Measurements from ENCODE around the gene RPS6KA5.
A peak's percentile ranks its signal among the peaks of the same experiment; 100 is the strongest.
"Not testable (repeated sequence)": the region's sequence is repeated elsewhere in the genome, so short reads cannot be mapped to it uniquely, and the experiment has no call there.

Gene RPS6KA5

GRCh38 chr14:91067186-91067585, 6.7 kb upstream of the RPS6KA5 start:
- no peak for DNase-seq (ENCODE audit: low read depth in 4 of 4, low spot score in 1 of 4)

- no peak for DNase-seq (ENCODE audit: low read depth in 4 of 4, low spot score in 1 of 4)
Measured at GRCh38 chr14:91065266-91065665, 4.8 kb upstream of the RPS6KA5 start.

- DNase-seq (ENCODE audit: low read depth in 4 of 4, low spot score in 1 of 4): no peak
Measured at GRCh38 chr14:91063119-91063518, 2.7 kb upstream of the RPS6KA5 start.

GRCh38 chr14:91062600-91062999, 2.2 kb upstream of the RPS6KA5 start:
- no peak for DNase-seq (ENCODE audit: low read depth in 4 of 4, low spot score in 1 of 4)

GRCh38 chr14:91061056-91061887, 831 bp upstream of the RPS6KA5 start:
- DNase-seq (ENCODE audit: low read depth in 4 of 4, low spot score in 1 of 4): no peak

- peak; percentile 9 to 38 (median 29) for DNase-seq (ENCODE audit: low read depth in 4 of 4, low spot score in 1 of 4)
Measured at GRCh38 chr14:91059576-91060350, 678 bp downstream of the RPS6KA5 start.

GRCh38 chr14:91058042-91058581, 2.3 kb downstream of the RPS6KA5 start:
- no peak for DNase-seq (ENCODE audit: low read depth in 4 of 4, low spot score in 1 of 4)

GRCh38 chr14:91056361-91056760, 4.1 kb downstream of the RPS6KA5 start:
- DNase-seq (ENCODE audit: low read depth in 4 of 4, low spot score in 1 of 4): no peak

- no peak for DNase-seq (ENCODE audit: low read depth in 4 of 4, low spot score in 1 of 4)
Measured at GRCh38 chr14:91055016-91055415, 5.4 kb downstream of the RPS6KA5 start.

GRCh38 chr14:91048676-91049075, 11.8 kb downstream of the RPS6KA5 start:
- DNase-seq (ENCODE audit: low read depth in 4 of 4, low spot score in 1 of 4): no peak

GRCh38 chr14:91048265-91048664, 12.2 kb downstream of the RPS6KA5 start:
- DNase-seq (ENCODE audit: low read depth in 4 of 4, low spot score in 1 of 4): no peak

- no peak for DNase-seq (ENCODE audit: low read depth in 4 of 4, low spot score in 1 of 4)
Measured at GRCh38 chr14:91047174-91047753, 13.2 kb downstream of the RPS6KA5 start.

GRCh38 chr14:91046488-91047072, 13.9 kb downstream of the RPS6KA5 start:
- DNase-seq (ENCODE audit: low read depth in 4 of 4, low spot score in 1 of 4): no peak

GRCh38 chr14:91041450-91041849, 19.0 kb downstream of the RPS6KA5 start:
- DNase-seq (ENCODE audit: low read depth in 4 of 4, low spot score in 1 of 4): no peak

GRCh38 chr14:91040545-91040944, 19.9 kb downstream of the RPS6KA5 start:
- DNase-seq (ENCODE audit: low read depth in 4 of 4, low spot score in 1 of 4): no peak

- DNase-seq (ENCODE audit: low read depth in 4 of 4, low spot score in 1 of 4): no peak
Measured at GRCh38 chr14:91038439-91038838, 22.0 kb downstream of the RPS6KA5 start.

GRCh38 chr14:91036741-91037469, 23.5 kb downstream of the RPS6KA5 start:
- no peak for DNase-seq (ENCODE audit: low read depth in 4 of 4, low spot score in 1 of 4)

- no peak for DNase-seq (ENCODE audit: low read depth in 4 of 4, low spot score in 1 of 4)
Measured at GRCh38 chr14:91035855-91036254, 24.6 kb downstream of the RPS6KA5 start.

- DNase-seq (ENCODE audit: low read depth in 4 of 4, low spot score in 1 of 4): not testable (repeated sequence)
Measured at GRCh38 chr14:91034379-91034778, 26.1 kb downstream of the RPS6KA5 start.

- no peak for DNase-seq (ENCODE audit: low read depth in 4 of 4, low spot score in 1 of 4)
Measured at GRCh38 chr14:91032248-91032647, 28.2 kb downstream of the RPS6KA5 start.

- DNase-seq (ENCODE audit: low read depth in 4 of 4, low spot score in 1 of 4): no peak
Measured at GRCh38 chr14:91031666-91032065, 28.8 kb downstream of the RPS6KA5 start.
